Nephron (organoid): ENCODE data around the gene BATF3.

Experiments used
- H3K27ac Mint-ChIP-seq, 3 experiments: 2 replicates each; pipeline ENCODE4 v1.8.0; 2020; ENCODE audit warnings: mixed read lengths in 3 of 3, mild to moderate bottlenecking in 2 of 3, moderate library complexity in 1 of 3
- H3K27me3 Mint-ChIP-seq: 2 replicates; pipeline ENCODE4 v1.8.0; 2021; ENCODE audit warnings: low read depth, mild to moderate bottlenecking, moderate library complexity, mixed read lengths
- H3K36me3 Mint-ChIP-seq: 2 replicates; pipeline ENCODE4 v1.8.0; 2020; ENCODE audit warnings: low read depth, mixed read lengths
- H3K4me1 Mint-ChIP-seq: 2 replicates; pipeline ENCODE4 v1.8.0; 2020; ENCODE audit warnings: mixed read lengths
- H3K4me3 Mint-ChIP-seq, 3 experiments: 2 replicates each; pipeline ENCODE4 v1.8.0; 2020; ENCODE audit warnings: mild to moderate bottlenecking in 3 of 3, mixed read lengths in 3 of 3, moderate library complexity in 2 of 3
- H3K9me3 Mint-ChIP-seq: 2 replicates; pipeline ENCODE4 v1.8.0; 2020; ENCODE audit warnings: mixed read lengths
- CTCF ChIP-seq, 3 experiments: fragments of 200-600 bp; sonication (generic); IDR thresholded peaks; one replicate each; pipeline ENCODE4 v1.5.0; 2021; ENCODE audit warnings: antibody characterized with exemption in 3 of 3; ENCODE audit not compliant: unreplicated experiment in 3 of 3

Gene BATF3

GRCh38 chr1:212646588-212646987 lies 53.1 kb downstream of the BATF3 start:
- Mint-ChIP-seq H3K27me3 (no peaks in the 10 kb centered on the region), H3K4me3 (no peak overlapping the region), H3K4me1 (peaks cover 15% of the 10 kb centered on the region), H3K27ac (no peak overlapping the region), H3K36me3 (no peaks in the 10 kb centered on the region), H3K9me3 (no peaks in the 10 kb centered on the region)
- no peak for TF ChIP-seq CTCF (IDR thresholded peaks at IDR 0.05; ENCODE audit: unreplicated experiment in 3 of 3)

GRCh38 chr1:212645546-212646543 lies 53.8 kb downstream of the BATF3 start:
- TF ChIP-seq CTCF (IDR thresholded peaks at IDR 0.05; ENCODE audit: unreplicated experiment in 3 of 3), result no peak
- Mint-ChIP-seq H3K4me3 (no peak overlapping the region), H3K27ac (peak overlapping the region in 1 of 3 experiments; percentile 14), H3K4me1 (peaks cover 10% of the 10 kb centered on the region), H3K36me3 (no peaks in the 10 kb centered on the region), H3K27me3 (no peaks in the 10 kb centered on the region), H3K9me3 (no peaks in the 10 kb centered on the region)

GRCh38 chr1:212644866-212645545 lies 54.6 kb downstream of the BATF3 start:
- peak overlapping the region in 1 of 3 experiments; percentile 14 for H3K27ac Mint-ChIP-seq
- no peaks in the 10 kb centered on the region for H3K9me3 Mint-ChIP-seq
- no peak for TF ChIP-seq CTCF (IDR thresholded peaks at IDR 0.05; ENCODE audit: unreplicated experiment in 3 of 3)
- no peaks in the 10 kb centered on the region for H3K27me3 Mint-ChIP-seq
- no peaks in the 10 kb centered on the region for H3K36me3 Mint-ChIP-seq
- no peak overlapping the region for H3K4me3 Mint-ChIP-seq
- peaks cover 5% of the 10 kb centered on the region for H3K4me1 Mint-ChIP-seq

- H3K27ac Mint-ChIP-seq, result no peak overlapping the region
- H3K36me3 Mint-ChIP-seq, result no peaks in the 10 kb centered on the region
- H3K4me1 Mint-ChIP-seq, result peaks cover 3% of the 10 kb centered on the region
- no peak for TF ChIP-seq CTCF (IDR thresholded peaks at IDR 0.05; ENCODE audit: unreplicated experiment in 3 of 3)
- no peak overlapping the region for H3K4me3 Mint-ChIP-seq
- no peaks in the 10 kb centered on the region for H3K9me3 Mint-ChIP-seq
- H3K27me3 Mint-ChIP-seq, result peaks cover 5% of the 10 kb centered on the region
Observed at GRCh38 chr1:212643877-212644276, 55.8 kb downstream of the BATF3 start.

- no peak for TF ChIP-seq CTCF (IDR thresholded peaks at IDR 0.05; ENCODE audit: unreplicated experiment in 3 of 3)
- no peak overlapping the region for H3K4me3 Mint-ChIP-seq
- H3K4me1 Mint-ChIP-seq, result peaks cover 16% of the 10 kb centered on the region
- no peaks in the 10 kb centered on the region for H3K36me3 Mint-ChIP-seq
- H3K27me3 Mint-ChIP-seq, result peaks cover 10% of the 10 kb centered on the region
- no peaks in the 10 kb centered on the region for H3K9me3 Mint-ChIP-seq
- no peak overlapping the region for H3K27ac Mint-ChIP-seq
Observed at GRCh38 chr1:212641956-212642355, 57.7 kb downstream of the BATF3 start.
